HG03520 (cell line): ENCODE measurements around the gene KRT79.
"Not testable (repeated sequence)": the region's sequence is repeated elsewhere in the genome, so short reads cannot be mapped to it uniquely, and the experiment has no call there.

Experiments
- ATAC-seq: cut with Tn5 transposase; IDR thresholded peaks from one replicate; pipeline ENCODE4 v1.9.1; 2021; ENCODE audit warnings: mild to moderate bottlenecking, moderate library complexity; ENCODE audit not compliant: unreplicated experiment

KRT79 gene

DNA sequence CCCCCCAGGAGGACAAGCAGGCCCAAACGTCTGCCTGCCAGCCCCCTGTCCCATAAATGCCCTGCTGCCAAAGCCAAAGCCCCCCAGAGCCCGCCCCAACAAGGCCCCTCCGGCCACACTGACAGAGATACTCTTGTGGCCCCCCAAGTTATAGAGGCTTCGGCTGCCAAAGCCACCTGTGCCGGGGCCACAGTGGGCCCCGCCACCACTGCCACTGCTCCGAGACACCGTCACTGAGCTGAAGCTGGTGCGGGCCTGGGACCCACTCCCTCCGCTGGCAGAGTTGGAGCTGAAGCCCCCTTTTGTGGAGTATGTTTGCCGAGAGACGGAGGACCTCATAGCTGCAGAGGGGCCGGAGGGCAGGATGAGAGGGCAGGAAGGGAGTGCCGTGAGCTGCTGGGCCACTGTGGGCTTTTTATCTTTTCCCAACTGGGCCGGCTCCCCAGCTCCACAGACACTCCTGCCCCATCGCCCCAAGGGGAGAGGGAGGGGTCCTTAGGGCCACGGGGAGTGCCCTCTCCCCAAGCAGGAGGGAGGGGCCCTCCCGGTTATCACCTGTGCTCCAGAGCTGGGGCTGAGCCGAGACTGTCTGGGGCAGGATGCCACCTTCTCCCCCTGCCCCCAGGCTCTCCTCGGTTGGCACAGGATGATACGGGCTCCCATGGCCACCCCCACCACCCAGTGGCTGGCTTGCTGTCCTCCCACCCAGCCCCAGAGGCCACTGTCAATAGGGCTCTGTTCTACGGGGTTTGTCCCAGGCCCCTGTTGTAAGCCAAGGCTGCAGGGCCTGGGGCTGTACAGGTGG lies at the start of gene KRT79:
Gene KRT79 (minus strand): TSS at position 390 of the 805 bp plus-strand sequence. CDS start 51 bp downstream, at position 339.
- no peak for ATAC-seq

DNA sequence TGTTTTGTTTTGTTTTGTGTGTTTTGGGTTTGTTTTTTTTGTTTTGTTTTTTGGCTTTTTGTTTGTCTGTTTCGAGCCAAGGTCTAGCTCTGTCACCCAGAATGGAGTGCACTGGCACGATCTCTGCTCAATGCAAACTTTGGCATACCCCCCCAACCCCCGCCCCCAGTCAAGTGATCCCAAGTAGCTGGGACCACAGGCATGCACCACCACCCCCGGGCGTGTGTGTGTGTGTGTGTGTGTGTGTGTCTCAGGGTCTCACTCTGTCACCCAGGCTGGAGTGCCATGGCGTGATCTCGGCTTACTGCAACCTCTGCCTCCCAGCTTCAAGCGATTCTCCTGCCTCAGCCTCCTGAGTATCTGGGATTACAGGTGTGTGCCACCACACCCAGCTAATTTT lies 46.4 kb upstream of the KRT79 start:
- not testable (repeated sequence) for ATAC-seq

DNA sequence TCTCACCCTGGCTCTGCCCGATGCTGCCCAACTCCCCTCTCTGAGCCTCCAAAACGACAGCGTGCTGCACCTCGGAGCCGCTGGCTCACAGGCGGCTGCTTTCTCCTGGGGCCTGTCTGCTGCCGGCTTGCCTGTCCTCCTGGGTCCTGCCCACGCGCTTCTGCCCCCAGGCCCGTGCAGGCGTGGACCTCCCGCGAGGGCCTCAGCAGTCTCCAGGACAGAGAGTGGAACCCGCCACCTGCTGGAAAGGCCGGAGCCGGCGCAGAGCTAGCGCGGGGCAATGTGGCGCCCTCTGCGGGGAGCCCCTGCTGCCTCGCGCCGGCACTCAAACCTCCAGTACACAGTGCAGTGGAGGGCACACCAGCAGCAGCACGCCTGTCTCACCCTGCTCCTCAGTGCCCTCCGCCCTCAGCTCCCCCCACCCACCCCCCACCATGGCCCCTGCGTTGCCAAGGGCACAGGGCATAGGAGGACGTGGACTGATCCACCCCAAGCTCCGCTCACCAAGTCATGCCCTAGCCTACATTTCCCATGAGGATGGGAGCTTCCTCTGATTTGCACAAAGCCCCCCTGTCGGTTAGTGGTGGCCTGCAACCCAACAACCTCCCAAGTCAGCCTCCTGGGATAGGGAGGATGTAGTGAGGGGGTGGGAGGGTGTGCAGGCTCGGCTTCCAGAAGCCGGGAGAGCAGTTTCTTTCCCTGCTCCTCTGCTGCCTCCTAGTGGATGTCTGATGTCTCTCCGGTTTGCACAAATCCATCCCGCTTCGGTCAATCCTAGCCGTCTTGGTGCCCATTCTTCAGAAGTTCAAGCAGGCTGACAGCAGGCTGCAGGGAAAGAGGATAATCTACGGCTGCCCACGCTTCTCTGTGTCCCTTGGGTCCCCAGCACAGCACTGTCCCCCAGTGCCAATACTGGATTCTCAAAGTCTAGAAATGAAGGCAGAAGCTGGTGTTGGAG lies 45.6 kb upstream of the KRT79 start:
- no peak for ATAC-seq

DNA sequence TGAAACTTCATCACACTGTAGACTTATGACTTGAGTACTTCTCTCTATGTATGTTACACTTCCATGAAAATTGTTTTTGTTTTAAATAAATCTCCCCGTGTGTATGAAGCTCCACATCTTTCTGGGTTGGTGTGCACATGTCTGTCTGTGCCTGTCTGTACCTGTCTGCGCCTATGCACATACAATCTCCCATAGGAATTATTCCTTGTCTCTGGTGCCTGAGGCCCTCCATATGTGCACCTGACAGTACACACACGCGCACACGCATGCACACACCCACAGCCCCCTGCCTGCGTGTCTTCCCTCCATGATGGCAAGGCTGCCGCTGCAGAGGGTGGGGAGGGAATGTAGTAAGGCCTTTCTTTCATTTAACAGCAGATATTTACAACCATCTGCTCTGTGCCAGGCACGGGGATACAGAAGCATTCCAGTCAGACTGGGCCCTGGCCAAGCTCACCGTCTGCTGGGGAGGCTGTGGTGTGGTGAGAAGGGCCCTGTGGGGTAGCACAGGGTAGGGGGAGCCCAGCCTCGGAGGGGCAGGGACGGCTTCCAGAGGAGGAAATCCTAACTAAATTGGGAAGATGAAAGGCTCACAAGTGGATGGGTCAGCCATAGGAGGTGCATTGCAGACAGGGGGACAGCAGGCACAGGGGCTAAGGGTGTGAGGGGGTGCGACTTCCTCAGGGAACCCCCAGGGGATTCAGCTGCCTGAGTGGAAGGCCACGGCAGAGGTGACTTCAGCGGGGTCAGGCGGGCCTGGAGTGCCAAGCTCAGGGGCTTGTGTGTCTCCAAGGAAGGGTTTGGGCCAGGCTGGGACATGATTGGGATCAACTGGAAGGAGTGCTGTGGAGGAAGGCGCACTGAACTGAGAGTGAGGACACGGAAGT lies 44.6 kb upstream of the KRT79 start:
- ATAC-seq, result no peak

DNA sequence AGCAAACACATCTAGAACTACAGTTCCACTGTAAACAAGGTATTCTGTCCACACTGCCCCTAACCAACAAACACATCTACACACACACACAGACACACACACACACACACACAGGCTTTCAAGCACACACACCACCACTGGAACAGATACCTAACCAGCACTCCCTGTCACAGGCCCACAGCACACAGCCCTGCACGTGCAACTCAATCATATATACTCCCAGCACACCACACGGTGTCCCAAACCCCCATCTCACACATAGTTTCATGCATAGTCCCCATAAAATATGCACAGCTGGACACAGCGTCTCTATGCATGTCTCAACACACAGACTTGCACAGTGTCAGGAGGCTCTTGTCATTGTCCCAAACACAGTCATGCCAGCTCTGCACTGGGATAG lies 43.1 kb upstream of the KRT79 start:
- no peak for ATAC-seq

DNA sequence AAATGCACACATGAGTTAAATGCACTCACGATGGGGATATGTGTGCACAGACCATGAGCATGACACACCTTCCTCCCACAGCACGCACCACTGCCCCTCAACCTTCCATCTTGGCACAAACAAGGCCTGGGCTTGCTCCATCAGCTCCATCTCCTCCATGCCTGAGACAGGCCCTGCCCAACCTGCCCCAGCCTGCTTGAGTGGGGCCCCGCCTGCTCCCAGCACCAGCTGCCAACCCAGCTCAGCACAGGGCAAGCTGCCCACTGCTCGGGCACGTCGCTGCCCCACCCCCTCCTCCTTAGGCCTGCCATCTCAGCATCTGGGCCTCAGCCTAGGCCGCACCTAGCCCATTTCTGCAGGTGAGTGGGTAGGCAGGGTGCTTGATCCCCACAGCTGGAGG lies 42.3 kb upstream of the KRT79 start:
- no peak for ATAC-seq

DNA sequence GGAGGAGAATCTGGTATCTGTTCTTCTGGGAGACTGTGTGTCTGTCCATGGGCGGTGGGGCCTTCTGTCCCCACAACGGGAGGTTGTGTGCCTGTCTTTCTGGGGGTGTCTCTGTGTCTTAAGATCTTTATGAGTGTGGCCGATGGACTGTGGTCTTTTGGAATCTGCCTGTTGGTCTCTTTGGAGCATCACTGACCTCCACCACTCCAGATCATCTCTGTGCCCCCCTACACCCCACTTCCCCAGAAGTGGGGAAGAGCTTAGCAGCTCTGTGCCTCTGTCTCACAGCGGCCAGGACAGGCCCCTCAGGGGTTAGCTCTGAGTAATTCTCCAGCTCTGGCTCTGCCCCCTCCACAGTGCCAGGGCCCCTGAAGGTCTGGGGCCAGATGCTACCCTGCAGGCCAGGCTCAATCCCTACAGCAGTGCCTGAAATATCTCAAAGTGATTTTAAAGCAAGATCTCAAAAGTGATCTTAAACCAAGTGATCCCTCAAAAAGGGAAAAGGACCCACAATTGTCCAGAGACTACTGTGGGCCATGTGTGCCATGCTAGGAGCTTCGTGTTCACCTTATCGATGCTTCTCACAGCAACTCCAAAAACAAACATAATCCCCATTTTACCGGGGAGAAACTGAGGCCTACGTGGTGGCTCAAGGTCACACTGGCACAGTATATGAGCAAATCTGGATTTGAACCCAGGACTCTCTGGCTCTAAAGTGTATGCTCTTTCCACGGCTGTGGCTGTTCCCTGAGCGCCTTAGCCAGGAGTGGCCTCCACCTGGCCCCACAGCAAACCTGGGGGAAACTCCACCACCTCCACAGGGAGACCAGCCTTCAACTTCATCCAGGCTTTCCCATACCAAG lies 40.7 kb upstream of the KRT79 start:
- no peak for ATAC-seq

DNA sequence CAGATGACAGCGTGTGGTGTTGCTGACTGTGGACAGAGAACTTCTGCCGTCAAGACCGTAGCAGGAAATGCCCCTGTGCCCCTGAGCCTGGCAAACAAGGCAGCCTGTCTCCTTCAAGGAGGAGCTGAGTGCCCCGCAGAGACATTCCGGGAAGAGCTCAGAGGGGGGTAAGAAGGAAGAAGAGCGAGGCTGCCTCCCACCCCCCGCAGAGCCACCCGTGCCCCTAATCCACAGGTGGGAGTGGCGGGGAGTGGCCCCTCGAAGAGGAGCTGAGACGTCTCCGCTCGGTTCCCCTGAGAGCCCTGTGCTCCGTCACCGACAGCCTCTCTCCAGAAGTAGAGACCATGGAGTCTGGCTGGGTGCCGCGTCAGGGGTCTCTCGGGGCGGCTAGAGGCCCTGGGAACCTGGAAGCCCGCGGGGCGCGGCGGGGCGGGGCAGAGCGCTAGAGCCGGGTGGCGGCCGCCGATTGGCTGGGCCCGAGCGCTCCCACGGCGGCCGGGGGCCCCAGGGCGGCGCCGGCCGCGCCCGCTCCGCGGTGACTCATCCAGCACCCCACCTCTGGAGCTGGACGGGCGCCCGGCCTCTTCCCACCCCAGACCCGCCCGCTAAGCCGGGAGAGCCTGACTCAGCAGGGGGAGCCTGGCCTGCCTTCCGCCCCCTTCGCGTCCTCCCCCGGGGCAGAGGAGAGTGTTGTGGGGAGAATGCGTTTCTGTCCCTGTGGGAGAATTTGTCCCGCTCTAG lies 39.9 kb upstream of the KRT79 start:
- no peak for ATAC-seq

DNA sequence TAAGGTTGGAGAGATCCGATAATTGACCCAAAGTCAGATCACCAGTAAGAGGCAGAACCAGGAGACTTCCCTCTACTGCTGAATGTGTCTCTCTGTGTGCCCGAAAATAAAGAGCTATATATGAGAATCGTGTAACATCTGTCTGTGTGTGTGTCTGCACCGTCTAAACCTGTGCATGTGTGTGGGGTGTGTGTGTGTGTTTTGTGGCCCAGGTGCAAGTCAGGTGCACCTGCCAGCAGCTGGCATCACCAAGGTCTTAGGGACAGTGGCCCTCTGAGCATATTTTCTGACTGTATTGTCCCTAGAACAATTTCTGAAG lies 39.4 kb upstream of the KRT79 start:
- ATAC-seq, result no peak

DNA sequence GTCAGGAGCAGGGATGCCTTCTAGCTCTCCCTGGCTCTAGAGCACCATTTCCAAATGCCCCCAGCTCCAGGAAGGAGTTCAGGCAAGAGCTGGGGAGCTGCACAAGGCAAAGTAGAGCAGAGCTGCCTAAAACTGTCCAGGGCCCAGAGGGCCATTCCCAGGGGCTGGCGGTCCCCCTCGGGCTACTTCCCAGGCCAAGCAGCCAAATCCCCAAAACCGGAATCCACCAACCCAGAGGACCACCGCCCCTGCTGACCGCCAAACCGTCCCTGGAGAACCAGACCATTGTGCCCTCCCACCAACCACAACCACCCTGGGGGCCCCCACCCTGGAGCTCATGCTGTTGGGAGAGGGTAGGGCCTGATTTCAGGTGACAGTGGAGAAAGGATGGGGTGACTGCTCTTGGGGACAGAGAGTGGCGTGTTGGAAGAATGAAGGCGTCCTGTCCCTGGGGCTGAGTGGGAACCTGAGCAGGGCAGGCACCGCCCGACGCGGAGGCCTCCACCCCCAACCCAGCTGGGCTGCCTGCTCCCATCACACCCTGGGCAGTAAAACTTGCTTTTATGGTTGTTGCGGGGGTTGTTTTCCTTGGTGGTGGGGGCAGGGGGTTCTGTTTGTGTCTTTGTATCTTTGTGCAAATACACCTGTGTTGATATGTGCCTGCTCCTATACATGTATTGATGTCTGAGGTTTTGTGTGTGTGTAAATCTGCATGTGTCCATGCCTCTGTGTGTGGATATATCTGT lies 38.7 kb upstream of the KRT79 start:
- no peak for ATAC-seq

DNA sequence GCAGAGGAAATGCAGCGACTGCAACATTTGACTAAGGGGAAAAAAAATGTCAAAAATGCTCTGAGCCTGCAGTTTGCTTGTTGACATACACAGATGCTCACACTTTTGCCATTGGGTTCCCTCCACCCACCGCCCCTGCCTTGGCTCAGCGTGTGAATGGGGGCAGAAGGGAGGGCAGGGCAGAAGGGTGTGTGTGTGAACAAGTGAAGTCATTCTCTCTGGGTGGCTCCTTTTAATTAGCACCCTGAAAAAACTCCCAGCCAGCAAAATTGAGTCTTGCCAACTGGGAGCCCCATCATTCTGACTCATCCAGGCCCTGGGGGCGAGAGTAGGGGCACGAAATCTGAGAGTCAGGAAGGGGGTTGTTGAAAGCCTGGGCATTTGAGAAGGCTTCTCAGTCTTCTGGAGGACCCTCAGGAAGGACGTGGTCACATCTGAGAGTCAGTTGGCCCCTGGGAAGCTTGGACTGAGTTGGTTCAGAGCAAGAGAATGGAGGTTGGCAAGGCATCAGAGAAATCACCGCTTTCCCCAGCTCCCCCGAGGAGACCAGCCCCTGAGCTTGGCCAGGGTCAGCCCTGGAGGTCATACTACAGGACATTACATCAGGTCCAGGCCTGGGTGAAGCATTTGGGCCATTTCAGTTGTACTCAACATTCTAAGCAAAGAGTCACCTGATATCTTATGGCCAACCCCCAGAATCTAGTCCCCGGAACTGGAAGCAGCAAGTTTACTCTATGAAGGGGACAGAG lies 37.4 kb upstream of the KRT79 start:
- ATAC-seq, result no peak

DNA sequence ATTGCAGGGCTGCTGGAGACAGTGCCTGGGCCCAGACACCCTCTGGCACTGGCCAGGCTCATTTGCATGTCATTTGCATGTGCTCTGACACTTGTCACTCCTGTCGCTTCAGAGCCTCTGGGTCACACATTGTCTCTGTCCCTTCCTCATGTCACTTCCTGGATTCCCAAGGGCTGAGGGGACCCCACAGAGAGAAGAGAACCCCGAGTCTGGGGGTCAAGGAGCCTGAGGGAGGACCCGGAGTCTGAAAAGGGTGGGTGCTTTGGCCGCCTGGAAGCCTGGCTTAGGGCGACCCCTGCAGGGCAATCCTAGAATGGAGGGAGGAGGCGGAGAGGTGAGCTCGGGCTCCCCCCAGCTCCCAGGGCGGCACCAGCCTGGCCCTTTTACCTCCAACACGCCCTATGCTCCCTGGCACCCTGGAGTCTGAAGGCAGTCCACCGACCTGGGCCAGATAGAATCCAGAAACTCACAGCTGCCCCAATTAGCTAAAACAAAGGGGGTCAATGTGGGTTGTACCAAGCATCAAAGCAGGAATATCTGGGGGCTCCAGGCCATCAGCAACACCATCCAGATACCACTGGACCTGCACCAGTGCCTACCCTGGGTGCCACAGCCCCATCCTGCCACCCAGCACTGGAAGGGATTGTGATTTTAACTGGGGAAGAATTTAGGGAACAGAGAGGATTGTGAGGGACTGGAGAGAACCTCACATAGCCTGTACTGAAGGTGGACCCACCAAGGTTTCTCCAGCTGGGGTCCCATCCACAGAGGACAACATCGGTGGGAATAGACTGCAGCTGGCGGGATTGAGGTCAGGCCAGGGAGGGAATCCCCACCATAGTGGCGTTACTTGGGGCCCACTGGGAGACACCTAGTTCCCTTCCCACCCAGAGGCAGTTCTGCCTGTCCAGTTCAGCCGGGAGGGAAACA lies 36.5 kb upstream of the KRT79 start:
- ATAC-seq, result no peak

DNA sequence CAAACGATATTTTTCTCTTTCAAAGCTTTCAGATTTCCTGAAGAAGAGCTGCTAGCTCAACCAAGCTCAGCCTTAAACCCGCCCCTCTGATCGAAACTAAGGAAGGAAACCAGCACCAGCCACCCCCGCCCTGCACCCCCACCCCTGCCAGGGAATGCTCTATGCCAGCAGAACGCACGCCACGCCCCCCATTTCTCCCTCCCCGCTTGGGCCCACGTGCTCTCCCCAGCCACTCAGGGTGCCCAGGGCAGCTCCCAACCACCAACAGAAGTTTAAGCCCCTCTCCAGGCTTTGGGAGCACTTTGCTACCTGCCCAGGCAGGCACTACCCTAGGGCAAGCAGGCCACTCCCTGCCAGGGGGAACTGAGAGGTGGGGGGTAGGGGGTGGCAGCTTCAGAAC lies 33.5 kb upstream of the KRT79 start:
- no peak for ATAC-seq

DNA sequence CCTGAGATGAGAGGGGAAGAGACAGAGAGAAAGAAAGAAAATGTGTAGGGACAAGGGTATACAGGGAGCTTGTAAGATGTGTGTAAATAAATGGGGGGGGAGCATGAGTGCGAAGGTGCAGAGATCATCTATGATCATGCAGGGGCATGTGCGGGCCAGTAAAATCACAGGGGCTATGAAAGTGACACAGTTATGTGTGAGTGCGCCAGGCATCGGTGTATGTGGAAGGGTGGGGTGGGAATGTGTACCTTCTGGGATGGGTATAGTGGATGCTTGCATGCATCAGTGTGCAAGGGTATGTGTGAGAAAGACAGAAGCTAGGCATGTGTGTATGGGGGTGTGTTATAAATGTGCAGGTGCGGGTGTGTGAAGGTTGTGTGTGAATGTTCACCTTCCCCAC lies 33.0 kb upstream of the KRT79 start:
- ATAC-seq, result no peak

DNA sequence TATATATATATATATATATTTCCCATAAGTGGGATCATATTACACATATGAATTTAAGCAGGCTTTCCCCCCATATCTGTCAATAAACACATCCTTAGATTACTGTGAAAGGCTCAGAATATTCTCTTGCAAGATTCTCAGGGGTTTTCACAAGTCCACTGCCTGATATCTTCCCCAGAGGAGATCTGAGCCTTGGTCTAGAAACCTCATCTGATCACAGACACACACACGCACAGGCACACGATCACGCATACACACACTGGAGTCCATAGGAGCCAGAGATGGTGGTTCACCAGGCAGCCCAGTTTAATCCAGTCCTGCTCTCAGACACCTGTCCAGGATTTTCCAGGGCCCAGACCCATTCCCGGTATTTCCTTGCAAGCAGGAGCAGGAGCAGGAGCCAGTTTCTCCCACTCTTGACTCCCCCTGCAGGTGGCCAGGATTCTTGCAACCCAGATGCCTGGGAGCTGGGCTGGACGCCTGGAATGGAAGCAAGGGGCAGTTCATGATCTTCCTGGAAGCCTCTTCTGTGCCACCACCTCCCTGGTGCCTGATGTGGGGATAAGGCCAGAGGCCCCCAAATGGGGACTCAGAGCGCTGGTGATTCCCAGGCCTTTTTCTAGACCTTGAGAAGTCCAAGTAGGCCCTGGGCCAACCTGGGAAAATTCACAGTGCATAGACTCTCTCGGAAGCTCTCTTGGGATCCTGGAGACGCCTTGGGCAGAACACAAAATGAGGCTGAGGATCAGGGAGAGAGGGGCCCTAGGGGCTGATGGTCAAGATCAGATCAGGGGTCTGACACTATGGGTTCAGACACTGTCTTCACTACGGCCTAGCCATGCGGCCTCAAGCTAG lies 31.2 kb upstream of the KRT79 start:
- ATAC-seq, result no peak

DNA sequence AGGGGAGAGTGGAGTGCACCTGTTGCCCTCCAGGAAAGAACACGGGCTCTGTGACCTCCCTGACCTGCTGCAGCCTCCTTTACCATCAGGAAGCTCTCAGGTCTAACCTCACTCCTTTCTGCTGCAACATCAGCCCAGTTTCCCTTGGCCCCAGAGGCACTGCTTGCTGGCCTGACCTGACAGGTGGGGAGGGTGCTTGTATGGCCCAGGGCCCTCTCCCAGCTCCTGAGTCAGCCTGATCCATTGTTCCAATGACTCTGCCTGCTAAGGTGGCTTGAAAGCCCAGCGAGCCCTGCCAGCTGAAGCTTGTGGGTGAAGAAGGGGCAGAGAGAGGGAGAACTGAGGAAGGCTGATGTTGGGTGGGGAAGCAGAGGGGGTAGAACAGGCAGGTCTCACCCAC lies 27.9 kb upstream of the KRT79 start:
- no peak for ATAC-seq
